Activated T-helper 1 cell treated with anti-CD3 and anti-CD28 coated beads, Interleukin-2, amount 50 U/mL, for 16 hours (primary cell): ENCODE data around the gene B4GALNT4.
"Not testable (repeated sequence)": the region's sequence is repeated elsewhere in the genome, so short reads cannot be mapped to it uniquely, and the experiment has no call there.

Experiments
- DNase-seq, 2 donors: peaks; one replicate each; pipeline ENCODE4 v3.0.0-alpha.2; 2020; ENCODE audit warnings: low read depth in 1 of 2, low spot score in 1 of 2

Gene B4GALNT4

DNA sequence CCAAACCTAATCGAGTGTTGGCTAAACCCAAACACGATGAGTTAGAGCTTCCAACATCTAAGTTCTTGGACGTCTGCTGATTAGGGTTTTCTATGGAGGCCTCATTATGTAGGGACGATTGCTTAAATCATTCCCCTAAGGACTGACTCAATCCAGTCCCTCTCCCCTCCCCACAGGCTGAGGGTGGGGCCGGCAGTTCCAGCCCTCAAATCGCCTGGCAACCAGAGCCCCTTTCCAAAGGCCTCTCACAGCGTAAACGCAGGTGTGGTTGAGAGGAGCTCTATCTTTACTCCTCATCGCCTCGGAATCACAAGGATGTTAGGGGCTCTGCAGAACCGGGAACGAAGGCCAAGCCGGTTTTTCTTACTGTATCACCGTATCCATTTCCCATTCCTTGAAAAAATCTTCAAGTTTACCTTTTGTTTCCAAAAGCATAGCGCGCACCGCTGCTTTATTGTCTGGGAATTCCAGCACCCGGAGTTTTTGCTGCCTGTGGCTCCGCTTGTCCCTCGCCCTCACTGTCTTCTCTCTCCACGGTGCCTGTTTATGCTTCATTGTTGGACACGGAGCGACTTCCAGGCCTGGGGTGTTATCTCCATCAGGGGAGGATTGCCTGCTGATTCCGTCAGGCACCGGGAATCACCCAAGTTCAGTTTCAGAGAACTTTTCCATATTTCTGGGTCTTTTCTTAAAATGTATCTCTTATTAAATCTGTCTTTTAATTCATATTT, 34.9 kb upstream of the B4GALNT4 start:
- DNase-seq, result no peak

DNA sequence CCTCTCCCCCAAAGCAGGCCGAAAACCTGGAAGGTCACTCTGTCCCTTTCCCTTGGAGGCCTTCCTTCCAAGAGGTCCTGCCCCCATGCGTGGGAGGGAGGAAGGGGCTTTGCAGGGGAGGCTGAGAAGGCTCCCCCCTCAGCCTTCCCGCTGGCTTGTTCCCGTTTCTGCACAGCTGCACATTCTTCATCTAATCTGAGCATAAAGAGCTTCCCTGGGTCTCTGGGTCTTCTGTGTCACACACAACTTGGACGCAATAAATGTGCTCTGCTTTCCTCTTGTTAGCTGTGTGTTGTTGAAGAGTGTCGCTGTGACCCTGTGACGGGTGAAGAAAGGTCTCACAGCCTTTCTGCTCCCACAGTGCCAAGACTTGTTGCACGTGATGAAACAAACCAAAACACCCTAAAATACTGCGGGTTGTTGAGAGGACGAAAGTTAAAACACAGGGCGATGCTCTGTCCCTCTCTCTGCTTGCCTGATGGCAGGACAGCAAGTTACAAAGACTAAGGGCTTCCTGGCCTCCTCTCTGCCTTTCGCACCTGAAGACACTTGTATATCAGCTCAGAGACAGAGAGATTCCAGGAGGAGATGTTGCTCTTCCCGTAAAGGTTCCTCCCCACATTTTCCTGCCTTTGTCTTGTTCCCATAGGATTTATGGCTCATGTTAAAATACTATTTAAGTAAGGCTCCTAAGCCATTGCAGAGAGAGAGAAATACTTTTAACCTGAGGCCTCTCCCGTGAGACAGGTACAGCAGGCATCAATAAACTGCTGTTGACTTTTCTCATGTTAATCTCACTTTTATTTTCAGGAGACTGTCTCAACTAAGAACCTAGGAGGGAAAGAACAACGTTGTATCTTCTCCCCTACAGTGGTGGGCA, 33.3 kb upstream of the B4GALNT4 start:
- no peak for DNase-seq

DNA sequence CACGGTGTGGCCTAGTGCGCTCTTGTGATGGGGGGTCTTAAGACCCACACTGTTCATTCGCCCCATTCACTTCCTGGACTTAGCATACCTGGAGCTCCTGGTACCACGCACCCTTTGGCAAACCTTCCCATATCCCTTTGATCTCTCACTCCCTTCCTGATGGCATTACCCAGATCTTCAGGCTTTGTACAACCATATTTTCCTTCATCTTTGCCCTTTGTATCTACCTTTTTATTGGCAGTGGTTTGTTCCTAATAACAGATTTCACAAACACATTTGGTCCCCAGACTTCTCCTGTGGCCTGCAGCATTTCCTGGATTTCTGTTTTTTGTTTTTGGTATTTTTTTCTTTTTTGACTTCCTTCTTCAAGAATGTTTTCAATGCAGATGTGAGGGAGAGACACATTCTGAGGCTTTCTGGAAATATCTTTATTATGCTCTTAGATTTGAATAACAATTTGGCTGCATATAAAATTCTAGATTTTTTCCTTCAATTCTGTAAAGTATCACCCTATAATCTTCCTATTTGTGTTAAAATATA, 32.6 kb upstream of the B4GALNT4 start:
- no peak for DNase-seq

DNA sequence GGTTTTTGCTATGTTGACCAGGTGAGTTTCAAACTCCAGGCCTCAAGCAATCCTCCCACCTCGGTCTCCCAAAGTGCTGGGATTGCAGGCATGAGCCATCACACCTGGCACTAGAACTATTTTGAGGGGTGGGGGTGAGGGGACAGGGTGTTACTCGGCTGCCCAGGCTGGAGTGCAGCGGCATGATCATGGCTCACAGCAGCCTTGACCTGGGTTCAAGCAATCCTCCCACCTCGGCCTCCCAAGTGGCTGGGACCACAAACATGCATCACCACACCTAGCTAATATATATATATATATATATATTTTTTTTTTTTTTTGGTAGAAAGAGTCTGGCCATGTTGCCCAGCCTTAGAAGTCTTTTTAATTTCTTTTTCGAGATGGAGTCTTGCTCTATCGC, 31.6 kb upstream of the B4GALNT4 start:
- DNase-seq, result no peak

DNA sequence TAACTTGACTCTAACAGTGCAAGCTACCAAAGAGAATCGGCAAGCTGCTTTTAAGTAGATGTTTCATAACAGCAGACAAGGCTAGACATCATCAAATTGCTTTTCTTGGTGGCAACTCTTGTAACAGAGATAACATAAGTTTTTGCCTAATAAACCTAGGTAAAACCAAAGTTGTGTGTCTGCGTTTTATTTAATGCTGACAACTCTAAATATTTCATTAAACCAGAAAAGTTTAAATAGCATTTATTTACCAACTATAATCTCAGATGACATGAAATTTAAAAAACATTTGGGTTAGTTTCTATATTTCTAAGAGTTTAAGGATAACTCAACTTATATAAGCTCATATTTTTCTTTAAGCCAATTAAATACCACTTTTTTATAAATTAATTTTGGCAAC, 29.3 kb upstream of the B4GALNT4 start:
- DNase-seq, result no peak

DNA sequence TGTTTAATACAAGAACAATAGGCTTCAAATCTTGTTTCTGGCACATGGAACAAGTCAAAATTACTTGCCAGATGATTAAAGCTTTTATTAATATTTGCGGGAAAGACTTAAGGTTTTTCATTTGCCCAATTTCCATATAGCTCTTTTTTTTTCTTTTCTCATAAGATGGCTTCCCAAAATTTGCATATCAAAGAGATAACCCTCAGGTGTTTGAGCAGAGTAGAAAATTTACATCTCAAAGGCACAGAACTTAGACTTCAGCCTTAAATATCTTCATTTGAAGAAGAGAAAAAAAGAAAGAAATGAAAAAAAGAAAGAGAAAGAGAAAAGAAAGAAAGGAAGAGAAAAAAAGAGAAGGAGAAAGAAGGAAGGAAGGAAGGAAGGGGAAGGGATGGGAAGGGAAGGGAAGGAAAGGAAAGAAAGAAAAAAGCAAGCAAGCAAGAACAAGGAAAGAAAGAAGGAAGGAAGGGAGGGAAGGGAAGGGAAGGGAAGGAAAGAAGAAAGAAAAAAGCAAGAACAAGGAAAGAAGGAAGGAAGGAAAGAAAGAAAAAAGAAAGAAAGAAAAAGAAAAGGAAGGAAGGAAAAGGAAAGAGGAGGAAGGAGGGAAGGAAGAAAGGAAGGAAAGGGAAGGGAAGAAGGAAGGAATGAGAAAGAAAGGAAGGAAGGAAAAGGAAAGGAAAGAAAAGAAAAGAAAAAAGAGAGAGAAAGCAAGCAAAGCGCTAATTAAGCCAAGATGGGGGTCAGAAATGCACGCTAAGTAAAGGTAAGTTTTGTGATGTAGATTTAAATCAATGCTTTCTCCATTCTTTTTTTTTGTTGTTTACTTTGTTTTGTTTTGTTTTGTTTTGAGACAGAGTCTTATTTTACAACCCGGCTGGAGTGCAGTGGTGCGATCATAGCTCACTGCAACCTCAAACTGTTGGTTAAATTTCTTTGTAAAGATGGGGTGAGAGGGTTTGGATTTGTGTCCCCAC, 28.5 kb upstream of the B4GALNT4 start:
- DNase-seq, result no peak

DNA sequence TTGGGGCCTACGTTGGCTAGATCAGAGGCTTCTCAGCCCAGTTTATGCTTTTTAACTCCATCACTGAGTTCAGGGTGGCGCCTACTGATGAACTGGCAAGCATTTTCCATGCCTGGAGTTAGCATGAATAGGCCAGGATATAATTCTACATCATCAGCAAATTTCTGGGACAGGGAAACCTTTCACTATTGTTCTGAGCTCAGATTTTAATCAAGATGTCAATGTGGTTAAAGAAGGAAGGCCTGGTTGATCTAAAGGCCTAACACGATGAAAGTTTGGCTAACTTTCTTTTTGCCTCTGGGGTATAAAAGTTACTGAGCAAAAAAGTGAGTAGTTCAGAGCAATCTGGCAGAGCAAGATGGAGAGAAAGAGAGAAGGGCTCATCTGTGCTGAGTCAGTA, 27.0 kb upstream of the B4GALNT4 start:
- no peak for DNase-seq

DNA sequence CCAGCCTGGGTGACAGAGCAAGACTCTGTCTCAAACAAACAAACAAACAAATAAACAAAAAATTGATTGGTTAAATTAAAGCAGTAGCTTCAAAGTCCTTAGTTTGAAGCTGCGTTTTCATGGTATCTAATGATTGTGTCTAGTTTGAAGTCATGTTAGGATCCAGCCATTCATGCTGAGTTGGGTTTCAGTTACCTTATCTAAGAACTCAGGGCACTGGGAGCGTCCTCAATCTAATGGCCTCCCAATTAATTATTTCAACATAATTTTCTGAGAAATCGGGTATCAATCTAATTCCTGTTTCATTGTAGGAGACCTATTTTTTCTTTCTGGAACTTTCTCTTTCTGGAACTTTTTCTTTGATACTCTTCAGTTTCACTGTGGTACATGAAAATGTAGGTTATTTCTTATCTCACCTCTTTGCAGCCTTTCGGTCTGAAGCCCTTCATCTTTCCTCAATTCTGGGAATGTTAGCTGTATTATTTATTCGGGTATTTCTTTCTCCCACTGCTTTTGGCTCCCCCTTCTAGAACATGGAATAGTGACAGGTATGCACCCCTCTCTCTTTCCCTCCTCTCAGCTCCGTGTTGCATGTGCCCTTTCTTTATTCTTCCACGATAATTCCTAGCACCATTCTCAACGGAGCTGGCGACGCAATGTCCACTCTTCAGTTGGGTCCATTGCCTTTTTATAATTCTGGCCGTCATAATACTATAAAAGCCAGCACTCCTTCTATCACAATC, 24.3 kb upstream of the B4GALNT4 start:
- DNase-seq, result no peak

DNA sequence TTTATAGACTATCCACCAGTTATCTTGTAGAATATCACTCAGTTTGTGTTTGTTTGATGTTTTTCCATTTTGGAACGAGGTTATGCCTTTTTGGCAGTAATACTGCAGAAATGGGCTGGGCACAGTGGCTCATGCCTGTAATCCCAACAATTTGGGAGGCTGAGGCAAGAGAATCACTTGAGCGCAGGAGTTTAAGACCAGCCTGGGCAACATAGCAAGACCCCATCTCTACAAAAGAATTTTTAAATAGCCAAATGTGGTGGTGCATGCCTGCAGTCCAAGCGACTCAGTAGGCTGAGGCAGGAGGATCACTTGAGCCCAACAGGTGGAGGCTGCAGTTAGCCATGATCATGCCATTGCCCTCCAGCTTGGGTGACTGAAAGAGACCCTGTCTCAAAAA, 22.8 kb upstream of the B4GALNT4 start:
- DNase-seq, result no peak

DNA sequence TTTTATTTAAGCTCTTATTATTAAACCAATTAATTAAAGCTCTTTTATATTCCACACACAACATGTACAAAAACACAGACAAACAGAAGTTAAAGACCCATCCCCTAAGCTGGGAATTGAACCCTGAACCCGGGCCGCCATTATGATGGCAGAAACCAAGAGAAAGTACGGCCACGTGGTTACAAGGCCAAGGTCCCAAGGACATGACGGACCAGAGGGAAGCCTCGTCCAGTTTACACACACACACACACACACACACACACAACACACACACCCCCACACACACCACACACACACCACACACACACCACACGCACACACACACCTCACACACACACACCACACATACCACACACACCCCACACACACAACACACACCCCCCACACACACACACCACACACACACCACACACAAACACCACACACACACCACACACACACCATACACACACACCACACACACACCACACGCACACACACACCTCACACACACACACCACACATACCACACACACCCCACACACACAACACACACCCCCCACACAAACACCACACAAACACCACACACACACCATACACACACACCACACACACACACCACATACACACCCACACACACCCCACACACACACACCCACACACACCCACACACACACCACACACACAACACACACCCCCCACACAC, 19.9 kb upstream of the B4GALNT4 start:
- not testable (repeated sequence) for DNase-seq

DNA sequence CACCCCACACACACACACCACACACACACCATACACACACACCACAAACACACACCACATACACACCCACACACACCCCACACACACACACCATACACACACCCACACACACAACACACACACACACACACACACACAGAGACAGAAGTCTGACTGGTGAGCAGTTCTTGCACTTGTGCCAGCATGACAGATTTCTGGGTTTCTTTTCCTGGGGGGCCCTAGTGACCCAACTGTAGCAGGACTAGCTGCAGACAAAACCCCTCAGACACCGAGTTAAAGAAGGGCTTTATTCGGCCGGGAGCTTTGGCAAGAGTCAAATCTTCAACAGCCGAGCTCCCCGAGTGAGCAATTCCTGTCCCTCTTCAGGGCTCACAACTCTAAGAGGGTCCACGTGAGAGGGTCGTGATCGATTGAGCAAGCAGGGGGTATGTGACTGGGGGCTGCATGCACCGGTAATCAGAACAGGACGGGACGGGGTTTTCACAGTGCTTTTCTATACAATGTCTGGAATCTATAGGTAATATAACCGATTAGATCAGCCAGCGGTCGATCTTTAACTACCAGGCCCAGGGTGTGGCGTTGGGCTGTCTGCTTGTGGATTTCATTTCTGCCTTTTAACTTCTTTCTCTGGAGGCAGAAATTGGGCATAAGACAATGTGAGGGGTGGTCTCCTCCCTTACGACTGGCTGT, 19.1 kb upstream of the B4GALNT4 start:
- DNase-seq, result not testable (repeated sequence)

DNA sequence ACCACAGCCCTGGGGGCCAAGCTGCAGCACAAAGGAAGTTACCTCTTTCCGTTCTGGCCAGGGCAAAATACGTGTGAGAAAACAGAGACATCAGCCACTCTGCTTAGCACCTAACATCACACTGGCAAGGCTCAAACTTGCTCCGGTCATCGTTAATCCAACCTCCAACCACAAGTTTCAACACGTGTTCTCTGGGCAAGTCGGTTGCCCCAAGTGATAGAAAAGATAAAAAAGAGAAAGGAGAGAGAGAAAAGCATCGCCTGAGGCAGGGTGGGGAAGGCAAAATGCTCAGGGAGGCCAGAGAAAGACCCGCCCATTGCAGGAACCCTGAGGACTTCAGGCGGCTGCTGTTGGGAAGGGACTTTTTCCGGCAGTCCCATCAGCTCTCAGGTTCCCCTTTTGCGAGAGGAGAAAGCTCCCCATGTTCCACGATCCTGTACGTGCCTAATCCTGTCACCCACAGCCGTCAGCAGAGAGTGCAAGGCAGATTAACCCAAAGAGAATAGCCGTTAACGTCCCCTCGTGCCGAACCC, 18.5 kb upstream of the B4GALNT4 start:
- DNase-seq, result no peak

DNA sequence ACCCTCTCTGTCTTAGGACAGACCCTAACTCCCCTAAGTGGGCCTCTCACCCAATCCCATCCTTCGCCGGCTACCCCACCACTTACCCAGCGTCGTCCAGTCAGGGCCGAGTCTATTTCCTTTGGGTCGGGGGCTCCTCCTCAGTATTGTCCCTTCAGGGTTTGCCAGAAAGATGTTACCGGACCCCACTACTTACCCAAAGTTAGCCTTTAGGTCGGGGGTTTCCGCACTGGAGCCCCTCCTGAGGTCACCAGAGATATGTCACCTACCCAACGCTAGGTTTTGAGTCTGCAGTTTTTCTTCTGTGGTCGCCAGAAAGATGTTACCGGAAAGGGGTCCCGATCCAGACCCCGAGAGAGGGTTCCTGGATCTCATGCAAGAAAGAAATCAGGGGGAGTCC, 17.9 kb upstream of the B4GALNT4 start:
- DNase-seq, result no peak

DNA sequence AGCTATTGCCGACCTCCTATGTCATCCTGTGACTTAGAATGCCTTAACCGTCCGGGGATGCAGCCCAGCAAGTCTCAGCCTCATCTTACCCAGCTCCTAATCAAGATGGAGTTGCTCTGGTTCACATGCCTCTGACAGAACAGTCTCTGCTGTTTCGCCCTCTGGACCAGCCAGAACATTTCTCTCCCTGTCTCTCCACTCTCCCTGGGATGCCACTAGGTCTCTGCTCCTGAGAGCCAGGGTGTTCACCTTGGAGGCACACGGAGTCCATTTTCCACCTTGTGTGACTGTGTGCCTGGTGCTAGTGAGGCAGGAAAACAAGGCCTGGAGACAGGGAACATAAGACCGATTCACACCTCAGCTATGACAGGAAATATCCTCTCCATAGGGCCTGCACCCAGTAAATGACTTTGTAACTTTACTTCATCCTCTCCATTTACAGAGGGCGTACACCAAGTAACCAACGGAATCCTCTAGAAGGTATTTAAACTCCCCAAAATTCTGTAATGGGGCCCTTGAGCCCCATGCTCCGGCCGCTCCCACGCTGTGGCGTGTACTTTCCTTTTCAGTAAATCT, 16.8 kb upstream of the B4GALNT4 start:
- DNase-seq, result no peak

DNA sequence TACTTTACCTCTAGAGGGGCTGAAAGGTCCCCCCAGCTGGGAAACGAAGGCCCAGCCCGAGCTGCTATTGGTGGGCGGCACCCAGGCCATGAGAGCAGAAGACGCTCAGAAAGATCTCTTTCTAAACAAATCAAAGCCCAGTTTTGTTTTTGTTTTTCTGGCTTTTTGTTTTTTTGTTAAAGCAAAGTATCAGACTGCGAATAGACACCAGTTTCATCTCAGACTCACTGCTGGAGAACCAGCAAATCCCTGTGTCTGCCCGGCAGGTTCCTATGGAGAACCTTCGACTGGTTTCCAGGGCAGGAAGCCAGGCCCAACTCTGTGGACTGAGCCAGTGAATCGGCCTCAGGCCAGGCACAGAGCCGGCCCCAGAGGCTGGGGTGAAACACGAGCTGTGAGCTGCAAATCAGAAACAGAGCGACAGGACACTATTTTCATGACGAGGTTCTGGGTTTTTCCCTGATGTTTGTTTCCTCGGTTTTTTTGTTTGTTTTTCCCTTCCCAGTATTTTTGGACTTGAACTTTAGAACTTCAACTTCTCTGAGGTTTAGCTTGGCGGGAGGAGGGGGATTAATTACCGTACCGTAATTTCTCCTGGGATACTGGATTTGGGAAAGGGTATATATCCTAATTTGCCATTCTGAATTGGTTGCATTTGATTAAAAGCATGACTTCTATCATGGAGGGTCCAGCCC, 16.0 kb upstream of the B4GALNT4 start:
- no peak for DNase-seq

DNA sequence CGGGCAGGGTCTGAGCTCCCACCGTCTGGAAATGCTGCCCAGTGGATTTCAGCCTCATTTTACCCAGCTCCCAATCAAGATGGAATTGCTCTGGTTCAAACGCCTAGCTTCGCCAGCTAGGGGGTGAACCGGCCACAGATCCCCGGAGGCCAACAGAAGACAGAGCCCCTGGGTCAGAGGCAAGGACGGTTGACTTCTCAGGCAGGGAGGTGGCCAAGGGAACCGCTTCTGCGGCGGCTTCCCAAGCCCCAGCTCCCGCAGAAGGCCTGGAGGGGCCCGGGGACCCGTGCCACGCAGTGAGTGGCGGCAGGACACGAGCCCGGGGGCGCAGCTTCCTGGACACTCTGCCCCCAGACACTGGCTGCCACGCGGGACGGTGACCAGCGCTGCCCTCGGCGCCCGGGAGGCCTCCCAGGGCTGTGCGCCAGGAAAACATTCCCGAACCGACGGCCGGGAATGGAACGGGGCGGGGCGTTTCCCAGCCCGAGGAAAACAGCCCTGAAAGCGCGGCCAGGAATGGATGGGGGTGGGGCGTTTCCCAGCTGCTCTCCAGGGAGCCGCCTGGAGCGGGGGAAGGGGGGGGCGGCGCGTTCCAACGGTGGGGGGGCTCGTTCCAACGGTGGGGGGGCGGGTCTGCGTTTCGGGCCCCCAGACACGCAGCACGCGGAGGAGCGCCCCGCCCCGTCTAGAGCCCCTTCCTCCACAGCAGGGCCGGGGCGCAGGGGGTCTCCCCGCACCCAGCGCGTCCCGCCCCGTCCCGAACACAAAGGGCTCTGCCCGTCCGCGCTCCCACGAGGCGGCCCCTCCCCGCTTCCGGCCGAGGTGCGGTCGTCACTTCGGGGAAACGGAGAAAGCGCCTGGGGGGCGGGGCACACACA, 13.5 kb upstream of the B4GALNT4 start:
- peak; percentile 37 to 80 for DNase-seq

DNA sequence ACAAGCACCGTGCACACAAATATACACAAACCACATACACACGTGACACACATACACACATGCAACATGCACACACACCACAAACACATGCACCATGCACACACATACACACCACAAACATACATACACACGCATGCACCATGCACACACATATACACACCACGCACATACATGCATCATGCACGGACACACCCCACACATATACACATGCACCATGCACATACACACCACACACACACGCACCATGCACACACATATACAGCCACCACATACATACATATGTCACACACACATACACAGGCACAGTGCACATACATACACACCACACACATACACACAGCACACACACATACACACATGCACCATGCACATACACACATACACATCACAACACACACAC, 12.7 kb upstream of the B4GALNT4 start:
- DNase-seq, result no peak
